Stimulated activated CD8-positive, alpha-beta memory T cell treated with anti-CD3 and anti-CD28 coated beads, Interleukin-15, amount 100 ng/mL, for 24 hours (primary cell): ENCODE data around the gene INCA1.

Experiments
- DNase-seq: peaks from one replicate; pipeline ENCODE4 v3.0.0-alpha.2; 2020; ENCODE audit warnings: low read depth

The INCA1 gene

GRCh38 chr17:4948166-4948930 is 49.0 kb downstream of the INCA1 start, which contains the start of gene PFN1:
TSS of gene PFN1 (minus strand) at chr17:4948530. CDS start at chr17:4948394, 136 bp downstream.
- DNase-seq = peak; percentile 65

- DNase-seq = peak; percentile 53
These were observed 49.7 kb downstream of the INCA1 start for GRCh38 chr17:4947411-4948165.

- DNase-seq = no peak
These were observed 50.3 kb downstream of the INCA1 start for GRCh38 chr17:4947010-4947410.

GRCh38 chr17:4946312-4946976 is 50.9 kb downstream of the INCA1 start:
- no peak for DNase-seq

DNA sequence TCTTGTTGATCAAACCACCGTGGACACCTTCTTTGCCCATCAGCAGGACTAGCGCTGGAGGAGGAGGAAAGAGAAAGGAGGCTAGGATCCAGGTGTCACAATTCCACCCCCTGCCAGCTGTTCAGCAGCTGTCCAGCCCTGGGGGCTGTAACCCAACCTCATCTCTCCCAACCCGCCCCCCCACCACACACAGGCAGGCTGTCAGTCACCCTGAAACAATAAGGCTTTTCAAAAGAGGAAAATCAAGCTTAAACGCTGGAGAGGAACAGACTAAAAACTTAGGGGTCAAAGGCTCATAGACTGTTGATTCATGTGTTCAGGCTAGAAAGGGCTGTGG is 51.4 kb downstream of the INCA1 start:
- no peak for DNase-seq

- peak; percentile 51 for DNase-seq
These were observed 52.0 kb downstream of the INCA1 start for GRCh38 chr17:4945176-4945943.

DNA sequence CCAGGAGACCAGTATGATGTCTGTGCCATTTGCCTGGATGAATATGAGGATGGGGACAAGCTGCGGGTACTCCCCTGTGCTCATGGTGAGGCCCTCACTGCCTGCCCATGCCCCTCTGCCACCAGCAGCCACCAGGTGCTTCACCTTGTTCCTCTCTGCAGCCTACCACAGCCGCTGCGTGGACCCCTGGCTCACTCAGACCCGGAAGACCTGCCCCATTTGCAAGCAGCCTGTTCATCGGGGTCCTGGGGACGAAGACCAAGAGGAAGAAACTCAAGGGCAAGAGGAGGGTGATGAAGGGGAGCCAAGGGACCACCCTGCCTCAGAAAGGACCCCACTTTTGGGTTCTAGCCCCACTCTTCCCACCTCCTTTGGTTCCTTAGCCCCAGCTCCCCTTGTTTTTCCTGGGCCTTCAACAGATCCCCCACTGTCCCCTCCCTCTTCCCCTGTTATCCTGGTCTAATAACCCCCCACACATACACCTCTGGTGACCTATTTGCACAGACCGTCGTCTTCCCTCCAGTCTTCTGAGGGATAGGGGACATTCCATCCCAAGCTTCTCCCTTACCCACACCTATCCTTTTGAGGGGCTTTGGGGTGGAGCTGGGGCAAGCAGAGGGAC is 52.7 kb downstream of the INCA1 start:
- DNase-seq = no peak

- DNase-seq = no peak
These were observed 53.2 kb downstream of the INCA1 start for GRCh38 chr17:4944163-4944553.

- DNase-seq = no peak
These were observed 54.4 kb downstream of the INCA1 start for GRCh38 chr17:4942760-4943508.

GRCh38 chr17:4941319-4941610 is 56.1 kb downstream of the INCA1 start:
- DNase-seq = no peak

- no peak for DNase-seq
These were observed 56.6 kb downstream of the INCA1 start for GRCh38 chr17:4940555-4941318.

DNA sequence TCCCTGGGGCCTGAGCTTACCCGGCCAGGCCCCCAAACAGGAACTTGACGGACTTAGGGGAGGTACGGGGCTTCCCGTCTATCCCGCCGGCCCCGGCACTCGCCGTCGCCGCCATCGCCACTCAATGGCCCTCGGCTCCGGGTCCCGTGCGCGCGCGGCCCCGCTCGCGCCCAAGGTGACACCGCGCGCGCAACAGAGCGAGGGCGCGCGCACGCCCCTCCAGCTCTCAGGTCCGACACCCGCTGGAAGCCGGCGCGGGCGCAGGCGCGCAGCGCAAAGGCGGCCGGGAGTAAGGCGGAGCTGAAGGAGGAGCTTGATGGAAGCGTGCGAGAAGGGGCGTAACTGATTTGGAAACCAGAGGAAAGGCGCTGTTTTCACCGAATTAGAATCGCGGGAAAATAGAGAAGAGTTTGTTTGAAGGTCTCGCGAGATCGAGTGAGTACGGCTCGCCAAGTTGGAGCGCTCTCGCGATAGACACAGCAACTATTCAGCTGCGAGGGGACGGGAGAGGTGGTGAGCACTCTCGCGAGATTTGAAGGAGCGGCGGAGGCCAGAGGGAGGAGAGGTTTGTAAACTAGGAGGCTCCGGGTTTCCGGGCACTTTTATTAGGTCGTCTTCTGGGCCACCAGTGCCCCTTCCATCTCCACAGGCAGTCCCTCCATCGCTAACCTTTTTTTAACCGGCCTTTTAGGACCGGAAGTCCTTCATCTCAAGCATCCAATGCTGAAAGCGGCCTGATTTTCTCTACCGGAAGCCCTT is 57.3 kb downstream of the INCA1 start, which contains the start of the genes RNF167 and SLC25A11:
TSS of gene RNF167 (plus strand) at position 473 of the 759 bp plus-strand sequence. CDS start 642 bp downstream, outside the sequence.
TSS of gene SLC25A11 (minus strand) at position 251 of the 759 bp plus-strand sequence. CDS start at position 115, 136 bp downstream.
- peak; percentile 78 for DNase-seq

DNA sequence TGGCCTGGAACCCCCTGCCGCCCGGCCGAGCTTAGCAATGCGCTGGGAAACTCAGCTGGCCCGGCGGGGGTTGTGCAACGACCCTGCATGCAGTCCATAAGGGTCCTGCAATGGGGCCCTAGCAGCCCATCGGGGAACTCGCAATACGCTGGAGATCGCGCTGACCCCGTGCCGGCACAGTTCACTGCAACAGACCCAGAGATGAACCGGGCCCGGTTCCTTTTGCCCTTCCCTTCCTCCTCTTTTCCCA is 57.9 kb downstream of the INCA1 start:
- DNase-seq = no peak

DNA sequence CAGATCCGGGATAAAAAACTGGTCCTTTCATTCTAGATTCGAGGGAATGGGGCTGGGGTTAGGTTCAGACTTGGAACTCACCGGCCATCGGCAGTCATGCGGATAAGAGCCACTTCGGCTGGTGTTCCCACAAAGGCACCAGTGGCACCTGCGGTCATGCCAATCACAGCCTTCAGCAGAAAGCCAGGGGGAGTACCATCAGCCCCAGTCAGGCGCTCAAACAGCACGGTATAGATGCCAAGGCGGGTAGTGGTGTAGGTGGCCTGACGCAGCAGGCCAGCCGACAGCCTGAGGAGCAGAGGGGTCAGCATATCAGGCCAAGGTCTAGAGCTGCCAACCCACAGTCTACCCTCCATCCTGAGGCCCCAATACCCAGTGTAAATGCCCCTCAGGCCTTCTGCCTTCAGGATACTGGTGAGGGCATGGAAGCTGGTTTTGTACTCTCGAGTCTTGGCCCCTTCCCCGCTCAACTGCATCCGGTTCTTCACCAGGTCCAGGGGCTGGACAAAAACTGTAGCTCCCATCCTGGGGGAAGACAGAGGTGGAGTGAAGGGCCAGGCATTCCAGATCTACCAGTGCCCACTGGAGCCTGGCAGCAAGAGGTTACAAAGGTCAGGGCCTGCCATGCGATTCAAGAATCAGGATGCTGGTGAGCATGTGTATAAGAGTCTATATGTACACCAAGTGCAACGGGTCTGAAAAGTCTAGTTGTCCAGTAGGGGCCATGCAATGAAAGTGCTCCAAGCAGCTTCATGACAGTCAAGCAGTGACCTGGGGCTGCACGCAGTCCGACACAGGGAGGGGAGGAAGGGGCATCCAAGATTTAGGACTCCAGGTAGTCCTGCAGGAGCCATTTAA is 58.4 kb downstream of the INCA1 start:
- no peak for DNase-seq
